Measurements from ENCODE around the gene NUP88. TPM values are rescaled to one million over a fixed set of nuclear protein-coding genes. Genes with fewer than 3 reads are reported as not detected.

The NUP88 gene
- total RNA-seq, 2 donors from 2014 or later: 97.4 to 103 TPM

GRCh38 chr17:5364696-5365095 is 54.8 kb downstream of the NUP88 start:
- Mint-ChIP-seq H3K27ac (peak overlapping the region; percentile 33), H3K27me3 (ENCODE audit: low read depth) (no peaks in the 10 kb centered on the region), H3K4me3 (no peak overlapping the region), H3K9me3 (no peaks in the 10 kb centered on the region), H3K4me1 (ENCODE audit: low read depth) (no peaks in the 10 kb centered on the region), H3K36me3 (ENCODE audit: insufficient read depth in 2 of 2) (peaks cover 4 to 14% of the 10 kb centered on the region in 2 donors)
- DNase-seq: no peak
- ATAC-seq (replicated peaks in 1 of 2): no peak

GRCh38 chr17:5364156-5364555 is 55.3 kb downstream of the NUP88 start:
- Mint-ChIP-seq H3K4me1 (ENCODE audit: low read depth) (no peaks in the 10 kb centered on the region), H3K36me3 (ENCODE audit: insufficient read depth in 2 of 2) (peaks cover 4 to 12% of the 10 kb centered on the region in 2 donors), H3K27ac (peak overlapping the region; percentile 6), H3K4me3 (no peak overlapping the region), H3K9me3 (no peaks in the 10 kb centered on the region), H3K27me3 (ENCODE audit: low read depth) (no peaks in the 10 kb centered on the region)
- no peak for ATAC-seq (replicated peaks in 1 of 2)
- no peak for DNase-seq

- H3K36me3 Mint-ChIP-seq (ENCODE audit: insufficient read depth in 2 of 2): peaks cover 4 to 10% of the 10 kb centered on the region in 2 donors
- no peaks in the 10 kb centered on the region for H3K27me3 Mint-ChIP-seq (ENCODE audit: low read depth)
- ATAC-seq (replicated peaks in 1 of 2) (no peak), DNase-seq (no peak)
- no peak overlapping the region for H3K27ac Mint-ChIP-seq
- no peak overlapping the region for H3K4me3 Mint-ChIP-seq
- no peaks in the 10 kb centered on the region for H3K4me1 Mint-ChIP-seq (ENCODE audit: low read depth)
- no peaks in the 10 kb centered on the region for H3K9me3 Mint-ChIP-seq
These were observed 57.2 kb downstream of the NUP88 start for GRCh38 chr17:5362162-5362811.

- Mint-ChIP-seq H3K36me3 (ENCODE audit: insufficient read depth in 2 of 2) (peaks cover 4 to 10% of the 10 kb centered on the region in 2 donors), H3K27ac (no peak overlapping the region), H3K4me1 (ENCODE audit: low read depth) (no peaks in the 10 kb centered on the region), H3K4me3 (no peak overlapping the region), H3K9me3 (no peaks in the 10 kb centered on the region), H3K27me3 (ENCODE audit: low read depth) (no peaks in the 10 kb centered on the region)
- DNase-seq (no peak), ATAC-seq (replicated peaks in 1 of 2) (no peak)
These were observed 58.0 kb downstream of the NUP88 start for GRCh38 chr17:5361426-5361825.

DNA sequence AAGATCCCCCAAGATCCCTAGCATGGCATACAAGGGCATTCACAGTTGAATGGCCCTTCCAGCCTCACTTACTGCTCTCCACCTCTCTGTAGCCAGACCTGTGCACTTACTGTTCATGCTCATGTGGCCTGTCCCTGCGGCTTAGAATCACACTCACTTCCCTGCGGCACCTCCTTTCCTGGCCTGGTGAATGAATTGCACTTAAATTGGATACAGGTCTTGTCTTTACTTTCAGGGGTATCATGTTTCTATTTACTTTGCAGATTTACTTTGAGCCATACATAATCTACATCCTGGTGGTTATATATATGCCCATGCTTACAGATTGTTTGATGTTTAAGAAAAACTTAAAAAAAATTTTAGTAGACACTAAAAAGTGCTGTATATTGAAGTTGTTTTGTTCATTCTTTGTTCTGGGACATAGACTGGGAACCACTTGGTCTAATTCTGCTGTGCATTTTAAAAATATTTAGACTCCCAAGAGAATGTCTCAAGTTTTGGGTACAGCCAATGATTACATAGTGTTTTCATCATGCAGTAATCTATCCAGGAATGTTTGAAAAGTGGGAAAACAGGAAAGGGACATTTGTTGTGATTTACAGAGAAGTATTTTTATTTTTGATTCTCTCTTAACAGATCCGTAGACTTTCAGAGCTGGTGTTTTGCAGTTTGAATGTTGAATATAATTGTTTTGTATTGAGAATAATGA is 63.9 kb downstream of the NUP88 start:
- ATAC-seq (replicated peaks in 1 of 2) (no peak), DNase-seq (no peak)
- Mint-ChIP-seq H3K27me3 (ENCODE audit: low read depth) (no peaks in the 10 kb centered on the region), H3K4me1 (ENCODE audit: low read depth) (no peaks in the 10 kb centered on the region), H3K36me3 (ENCODE audit: insufficient read depth in 2 of 2) (peaks cover 4 to 12% of the 10 kb centered on the region in 2 donors), H3K27ac (peak overlapping the region; percentile 74), H3K9me3 (no peaks in the 10 kb centered on the region), H3K4me3 (no peak overlapping the region)

DNA sequence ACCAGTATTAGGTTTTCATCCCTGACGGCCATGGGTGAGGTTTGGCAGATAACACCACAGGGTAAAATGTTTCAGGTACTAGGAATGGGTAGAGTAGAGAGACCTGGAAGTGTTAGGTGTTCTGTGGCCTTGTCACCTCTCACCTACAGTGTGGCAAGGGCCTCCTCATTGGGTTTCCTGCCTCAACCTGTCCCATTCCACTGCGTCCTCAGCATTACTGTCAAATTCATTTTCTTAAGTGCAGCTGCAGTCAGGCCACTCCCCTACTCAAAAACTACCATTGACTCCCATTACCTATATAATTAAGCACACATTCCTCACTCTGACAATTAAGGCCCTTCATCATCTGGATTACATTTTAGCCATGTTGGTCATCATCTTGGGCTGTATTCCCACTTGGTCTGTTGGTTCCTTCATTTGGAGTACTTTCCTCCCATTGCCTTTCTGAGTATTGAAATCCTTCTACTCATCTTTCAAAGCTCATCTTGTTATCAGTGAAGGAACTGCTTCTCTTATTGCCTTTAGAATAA is 64.5 kb downstream of the NUP88 start:
- Mint-ChIP-seq H3K4me3 (no peak overlapping the region), H3K27me3 (ENCODE audit: low read depth) (no peaks in the 10 kb centered on the region), H3K27ac (no peak overlapping the region), H3K4me1 (ENCODE audit: low read depth) (no peaks in the 10 kb centered on the region), H3K36me3 (ENCODE audit: insufficient read depth in 2 of 2) (peaks cover 3 to 11% of the 10 kb centered on the region in 2 donors), H3K9me3 (no peaks in the 10 kb centered on the region)
- DNase-seq (no peak), ATAC-seq (replicated peaks in 1 of 2) (no peak)

DNA sequence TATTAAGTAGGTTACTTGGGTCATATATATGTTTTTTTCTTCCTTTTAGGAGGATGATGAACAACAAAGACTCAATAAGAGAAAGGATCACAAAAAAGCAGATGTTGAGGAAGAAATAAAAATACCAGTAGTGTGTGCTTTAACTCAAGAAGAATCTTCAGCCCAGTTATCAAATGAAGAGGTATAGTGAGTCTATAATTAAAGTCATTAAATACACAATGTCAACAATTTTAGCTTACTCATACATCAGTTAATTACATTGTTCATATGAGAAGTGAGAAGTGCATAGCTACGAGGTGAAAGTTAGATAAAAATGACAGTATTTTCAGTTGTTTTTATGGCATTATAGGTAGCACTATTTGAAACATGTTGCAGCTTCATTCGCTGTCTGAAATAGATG is 65.2 kb downstream of the NUP88 start:
- no peak for ATAC-seq (replicated peaks in 1 of 2)
- Mint-ChIP-seq H3K4me1 (ENCODE audit: low read depth) (no peaks in the 10 kb centered on the region), H3K27ac (peak overlapping the region; percentile 39), H3K36me3 (ENCODE audit: insufficient read depth in 2 of 2) (peaks cover 3 to 11% of the 10 kb centered on the region in 2 donors), H3K4me3 (no peak overlapping the region), H3K27me3 (ENCODE audit: low read depth) (no peaks in the 10 kb centered on the region), H3K9me3 (no peaks in the 10 kb centered on the region)
- no peak for DNase-seq

DNA sequence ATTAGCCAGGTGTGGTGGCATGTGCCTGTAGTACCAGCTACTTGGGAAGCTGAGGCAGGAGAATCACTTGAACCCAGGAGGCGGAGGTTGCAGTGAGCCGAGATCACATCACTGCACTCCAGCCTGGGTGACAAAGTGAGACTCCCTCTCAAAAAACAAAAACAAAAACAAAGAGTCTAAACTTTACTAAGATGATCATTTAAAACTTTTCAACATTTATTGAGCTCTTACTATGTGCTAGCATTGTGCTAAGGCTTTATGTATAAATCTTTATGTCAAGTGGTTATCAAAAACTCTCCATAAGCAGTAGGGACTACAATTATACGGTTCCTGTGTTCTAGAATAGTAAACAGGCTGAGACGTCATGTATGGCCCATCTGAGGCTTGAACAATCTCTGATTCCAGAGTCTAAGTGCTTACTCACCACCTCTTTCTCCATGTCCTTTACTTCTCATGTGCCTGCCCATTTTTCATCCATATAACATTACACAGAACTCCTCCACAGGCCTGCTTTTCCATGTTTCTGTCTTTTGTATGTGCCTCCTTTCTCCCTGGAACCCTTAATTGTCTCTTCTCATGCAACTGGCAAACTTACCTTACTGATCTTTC is 66.7 kb downstream of the NUP88 start:
- no peaks in the 10 kb centered on the region for H3K9me3 Mint-ChIP-seq
- DNase-seq (no peak), ATAC-seq (replicated peaks in 1 of 2) (no peak)
- H3K4me1 Mint-ChIP-seq (ENCODE audit: low read depth): no peaks in the 10 kb centered on the region
- no peaks in the 10 kb centered on the region for H3K27me3 Mint-ChIP-seq (ENCODE audit: low read depth)
- no peak overlapping the region for H3K4me3 Mint-ChIP-seq
- H3K27ac Mint-ChIP-seq: no peak overlapping the region
- peaks cover 5 to 15% of the 10 kb centered on the region in 2 donors for H3K36me3 Mint-ChIP-seq (ENCODE audit: insufficient read depth in 2 of 2)

GRCh38 chr17:5344914-5345313 is 74.5 kb downstream of the NUP88 start:
- DNase-seq (no peak), ATAC-seq (replicated peaks in 1 of 2) (no peak)
- Mint-ChIP-seq H3K9me3 (no peaks in the 10 kb centered on the region), H3K27ac (no peak overlapping the region), H3K4me1 (ENCODE audit: low read depth) (no peaks in the 10 kb centered on the region), H3K4me3 (no peak overlapping the region), H3K27me3 (ENCODE audit: low read depth) (no peaks in the 10 kb centered on the region), H3K36me3 (ENCODE audit: insufficient read depth in 2 of 2) (peaks cover 2 to 9% of the 10 kb centered on the region in 2 donors)

Other genes with a start within 250 kb of the NUP88 start
- 1 to 10 TPM; 5.3 to 7.8 TPM for gene ZNF594, start 227.8 kb downstream of the NUP88 start, total RNA-seq
- gene SCIMP, start 184.8 kb downstream of the NUP88 start, total RNA-seq: not detected
- gene RABEP1, start 137.4 kb downstream of the NUP88 start, total RNA-seq: 10 to 100 TPM; 39.1 to 43.2 TPM
- gene RPAIN, start 520 bp upstream of the NUP88 start, total RNA-seq: 10 to 100 TPM; 62.6 to 65.0 TPM
- gene C1QBP, start 19.5 kb upstream of the NUP88 start, total RNA-seq: 100 to 1,000 TPM; 203 to 206 TPM
- gene DHX33, start 49.3 kb upstream of the NUP88 start, total RNA-seq: 10 to 100 TPM; 20.6 to 26.4 TPM
- 10 to 100 TPM; 71.5 to 87.3 TPM for gene DERL2, start 66.5 kb upstream of the NUP88 start, total RNA-seq
- gene MIS12, start 66.9 kb upstream of the NUP88 start, total RNA-seq: 10 to 100 TPM; 38.6 to 39.6 TPM
- gene NLRP1, start 164.8 kb upstream of the NUP88 start, total RNA-seq: 10 to 100 TPM; 79.0 to 83.9 TPM